Suprapubic skin (tissue), 4 donors: ENCODE results near the gene SORCS1.

Experiments
- POLR2A ChIP-seq, 2 donors: fragments of 450-650 bp; IDR thresholded peaks; one replicate each; pipeline ENCODE4 v1.6.1; 2017; ENCODE audit warnings: antibody characterized with exemption in 2 of 2, mild to moderate bottlenecking in 2 of 2, moderate library complexity in 2 of 2
- POLR2AphosphoS5 ChIP-seq, 3 donors: sonication (generic); formaldehyde crosslinking; IDR thresholded peaks; one replicate each; pipeline ENCODE4 v1.6.1; 2017; ENCODE audit warnings: antibody characterized with exemption in 3 of 3
- TF ChIP-seq, protein P1 (sequence below), 2 donors: fragments of 200-600 bp in 1 of 2; fragments of 450-650 bp in 1 of 2; sonication (generic) in 1 of 2; IDR thresholded peaks; one replicate each; pipeline ENCODE4 v1.5.1; 2016 to 2019; ENCODE audit warnings: antibody characterized with exemption in 2 of 2, mild to moderate bottlenecking in 1 of 2, moderate library complexity in 1 of 2

DNA sequence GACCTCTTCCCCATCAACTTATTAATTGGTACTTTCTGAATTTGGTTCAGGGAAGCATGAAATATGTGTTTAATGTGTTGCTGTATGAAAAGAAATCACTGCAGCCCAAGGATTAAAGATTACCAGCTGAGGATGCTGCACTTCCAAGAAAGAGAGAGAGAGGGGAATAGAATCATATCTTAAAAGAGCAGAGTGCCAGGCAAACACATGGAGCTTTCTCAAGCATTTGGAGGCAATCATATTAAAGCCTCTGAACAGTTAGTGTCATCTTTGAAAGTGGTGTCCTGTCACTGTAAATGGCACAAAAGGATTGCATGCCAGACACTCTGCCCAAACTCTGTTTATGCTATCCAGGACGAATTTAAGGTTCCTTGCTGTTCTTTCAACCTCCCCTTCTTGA lies 386.7 kb downstream of the SORCS1 start:
- TF ChIP-seq, protein P1, sequence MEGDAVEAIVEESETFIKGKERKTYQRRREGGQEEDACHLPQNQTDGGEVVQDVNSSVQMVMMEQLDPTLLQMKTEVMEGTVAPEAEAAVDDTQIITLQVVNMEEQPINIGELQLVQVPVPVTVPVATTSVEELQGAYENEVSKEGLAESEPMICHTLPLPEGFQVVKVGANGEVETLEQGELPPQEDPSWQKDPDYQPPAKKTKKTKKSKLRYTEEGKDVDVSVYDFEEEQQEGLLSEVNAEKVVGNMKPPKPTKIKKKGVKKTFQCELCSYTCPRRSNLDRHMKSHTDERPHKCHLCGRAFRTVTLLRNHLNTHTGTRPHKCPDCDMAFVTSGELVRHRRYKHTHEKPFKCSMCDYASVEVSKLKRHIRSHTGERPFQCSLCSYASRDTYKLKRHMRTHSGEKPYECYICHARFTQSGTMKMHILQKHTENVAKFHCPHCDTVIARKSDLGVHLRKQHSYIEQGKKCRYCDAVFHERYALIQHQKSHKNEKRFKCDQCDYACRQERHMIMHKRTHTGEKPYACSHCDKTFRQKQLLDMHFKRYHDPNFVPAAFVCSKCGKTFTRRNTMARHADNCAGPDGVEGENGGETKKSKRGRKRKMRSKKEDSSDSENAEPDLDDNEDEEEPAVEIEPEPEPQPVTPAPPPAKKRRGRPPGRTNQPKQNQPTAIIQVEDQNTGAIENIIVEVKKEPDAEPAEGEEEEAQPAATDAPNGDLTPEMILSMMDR (IDR thresholded peaks at IDR 0.05): no peak
- TF ChIP-seq POLR2AphosphoS5 (IDR thresholded peaks at IDR 0.05): no peak
- TF ChIP-seq POLR2A (IDR thresholded peaks at IDR 0.05): no peak
